GM21619 (cell line): ENCODE results near the gene PLEKHG4.

Experiments used
- ATAC-seq: cut with Tn5 transposase; IDR thresholded peaks from one replicate; pipeline ENCODE4 v1.9.1; 2021; ENCODE audit not compliant: unreplicated experiment

PLEKHG4 gene

DNA sequence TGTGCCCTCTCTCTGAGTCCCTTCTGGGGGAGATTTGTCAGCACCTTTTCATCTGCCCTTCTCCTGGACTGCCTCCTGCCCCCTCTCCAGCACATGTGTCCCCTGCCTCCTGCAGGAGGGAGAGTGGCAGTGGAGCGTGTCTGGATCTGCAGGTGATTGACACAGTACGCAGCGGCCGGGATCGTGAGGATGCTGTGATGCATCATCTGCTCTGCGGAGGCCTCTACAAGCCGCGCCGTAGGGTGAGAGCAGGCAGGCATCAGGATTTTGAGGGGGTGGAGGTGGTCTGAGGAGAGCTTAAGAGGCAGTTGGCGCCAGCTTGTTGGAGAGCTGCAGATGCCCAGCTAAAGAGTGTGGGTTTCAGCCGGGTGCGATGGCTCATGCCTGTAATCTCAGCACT lies 19.6 kb upstream of the PLEKHG4 start:
- ATAC-seq: no peak

DNA sequence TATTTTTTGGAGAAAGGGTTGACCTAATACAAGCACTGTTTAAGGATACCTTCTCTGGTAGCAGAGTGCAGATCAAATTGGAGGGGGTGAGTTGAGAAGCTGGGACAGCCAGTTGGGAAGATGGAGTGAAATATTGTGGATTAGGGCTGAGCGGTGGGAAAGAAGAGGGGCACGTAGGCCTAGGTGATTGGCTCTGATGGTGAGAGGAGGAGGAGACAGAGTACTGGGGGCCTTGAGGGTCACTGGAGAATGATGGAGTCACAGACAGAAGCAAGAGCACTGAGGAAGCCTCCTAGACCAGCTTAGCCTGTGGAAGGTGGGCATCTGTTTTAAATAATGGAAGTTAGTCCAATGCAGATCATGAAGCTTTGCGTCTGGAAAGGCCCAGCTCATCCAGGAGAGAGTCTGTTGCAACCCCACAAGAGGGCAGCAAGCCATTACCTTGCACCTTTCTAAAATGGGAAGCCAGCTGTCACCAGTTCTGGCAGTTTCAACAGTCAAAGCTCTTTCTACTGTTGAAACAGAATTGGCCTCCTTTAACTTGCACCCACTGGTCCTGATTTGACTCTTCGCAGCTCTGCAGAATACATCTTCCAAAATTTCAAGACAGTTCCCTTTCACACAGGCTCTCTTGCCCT lies 18.8 kb upstream of the PLEKHG4 start:
- peak; percentile 51 for ATAC-seq

DNA sequence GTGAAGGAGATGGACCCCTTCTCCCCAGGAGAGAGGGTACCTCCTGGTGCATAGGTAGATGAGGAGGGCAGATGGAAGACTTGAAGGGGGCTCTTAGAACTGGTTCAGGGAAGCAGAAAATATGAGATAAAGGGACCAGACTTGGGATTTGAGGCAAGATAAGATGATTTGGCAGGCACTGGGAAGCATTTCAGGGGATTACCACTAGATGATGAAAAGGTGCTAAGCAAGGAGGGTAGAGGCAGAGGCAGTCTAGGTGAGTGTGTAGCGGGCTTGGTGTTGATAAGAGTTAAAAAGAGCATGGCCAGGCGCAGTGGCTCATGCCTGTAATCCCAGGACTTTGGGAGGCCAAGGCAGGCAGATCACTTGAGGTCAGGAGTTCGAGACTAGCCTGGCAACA lies 16.1 kb upstream of the PLEKHG4 start:
- ATAC-seq: no peak

DNA sequence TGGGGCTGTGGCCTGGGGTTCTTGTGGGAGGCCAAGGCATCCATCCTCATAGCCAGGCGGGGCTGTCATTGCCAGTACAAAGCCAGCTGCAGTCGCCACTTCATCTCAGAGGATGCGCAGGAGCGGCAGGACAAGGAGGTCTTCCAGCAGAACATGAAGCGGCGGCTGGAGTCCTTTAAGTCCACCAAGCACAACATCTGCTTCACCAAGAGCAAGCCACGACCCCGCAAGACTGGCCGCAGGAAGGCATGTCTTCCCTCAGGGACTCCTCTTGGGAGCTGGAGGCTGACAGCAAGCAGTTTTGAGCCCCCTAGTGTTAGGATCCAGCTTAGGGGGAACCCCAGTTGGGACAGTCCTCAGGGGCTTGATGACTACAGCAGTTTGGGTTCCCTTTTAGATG lies 15.1 kb upstream of the PLEKHG4 start:
- no peak for ATAC-seq

DNA sequence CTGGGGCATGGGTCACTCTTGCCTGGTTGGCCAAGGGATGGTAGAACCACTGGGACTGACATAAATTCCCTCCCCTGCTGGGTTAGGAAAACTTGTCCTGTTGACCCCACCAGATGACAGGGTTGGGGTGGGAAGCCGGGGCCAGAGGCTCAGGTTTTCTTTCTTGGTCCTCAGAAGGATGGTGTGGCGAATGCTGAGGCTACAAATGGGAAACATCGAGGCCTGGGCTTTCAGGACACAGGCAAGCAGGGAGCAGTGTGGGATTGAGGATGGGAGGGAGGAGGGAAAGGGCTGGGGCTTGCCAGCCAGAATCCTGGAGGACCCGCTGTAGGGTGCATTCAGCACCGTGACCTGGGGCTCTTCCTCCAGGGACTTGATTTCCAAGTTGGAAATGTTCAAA lies 14.5 kb upstream of the PLEKHG4 start:
- no peak for ATAC-seq

DNA sequence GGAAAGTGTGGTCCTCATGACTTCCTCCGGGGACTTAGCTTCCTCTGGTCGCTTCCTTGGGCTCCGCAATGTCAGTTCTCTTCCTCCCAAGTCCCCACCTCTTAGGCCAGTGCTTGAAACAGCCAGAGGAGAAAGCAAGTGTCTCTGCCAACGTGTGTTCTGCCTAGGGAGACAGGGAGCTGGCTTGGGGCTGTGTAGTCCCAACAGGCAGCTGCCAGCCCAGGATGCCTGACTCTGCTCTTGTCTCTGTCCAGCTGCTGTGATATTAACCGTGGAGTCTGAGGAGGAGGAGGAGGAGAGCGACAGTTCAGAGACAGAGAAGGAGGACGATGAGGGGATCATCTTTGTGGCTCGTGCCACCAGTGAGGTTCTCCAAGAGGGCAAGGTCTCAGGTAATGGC lies 13.5 kb upstream of the PLEKHG4 start:
- ATAC-seq: no peak

DNA sequence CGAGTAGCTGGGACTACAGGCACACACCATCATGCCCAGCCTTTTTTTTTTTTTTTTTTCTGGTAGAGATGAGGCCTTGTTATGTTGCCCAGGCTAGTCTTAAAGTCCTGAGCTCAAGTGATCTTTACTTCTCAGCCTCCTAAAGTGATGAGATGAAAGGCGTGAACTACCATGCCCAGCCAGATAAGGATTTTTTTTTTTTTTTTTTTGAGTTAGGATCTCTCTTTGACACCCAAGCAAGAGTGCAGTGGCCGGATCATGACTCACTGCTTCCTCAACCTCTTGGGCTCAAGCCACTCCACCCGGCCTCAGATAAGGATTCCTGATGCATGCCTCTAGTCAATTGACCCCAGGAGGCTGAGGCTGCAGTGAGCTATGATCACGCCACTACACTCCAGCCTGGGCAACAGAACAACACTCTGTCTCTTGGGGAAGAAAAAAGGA lies 11.2 kb upstream of the PLEKHG4 start:
- no peak for ATAC-seq

DNA sequence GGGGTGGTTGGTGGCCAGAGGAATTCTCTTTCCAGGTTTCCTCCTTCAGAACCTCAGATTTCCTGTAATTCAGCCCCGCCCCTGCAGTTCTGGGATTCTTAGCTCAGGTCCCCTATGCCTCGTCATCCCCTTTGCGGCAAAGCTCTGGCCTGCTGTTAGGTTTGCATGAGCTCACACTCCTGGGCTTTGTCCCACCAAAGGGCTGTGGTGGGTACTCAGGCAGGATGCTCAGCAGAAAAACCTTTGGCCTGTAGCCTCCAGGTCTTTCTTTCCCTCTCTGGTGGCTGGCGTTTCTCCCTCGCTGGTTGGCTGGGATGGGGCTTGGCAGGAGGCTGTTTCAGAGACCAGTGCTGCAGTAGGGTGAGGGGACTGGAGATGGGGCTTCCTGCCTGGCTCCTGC lies 9.6 kb upstream of the PLEKHG4 start:
- ATAC-seq: no peak

DNA sequence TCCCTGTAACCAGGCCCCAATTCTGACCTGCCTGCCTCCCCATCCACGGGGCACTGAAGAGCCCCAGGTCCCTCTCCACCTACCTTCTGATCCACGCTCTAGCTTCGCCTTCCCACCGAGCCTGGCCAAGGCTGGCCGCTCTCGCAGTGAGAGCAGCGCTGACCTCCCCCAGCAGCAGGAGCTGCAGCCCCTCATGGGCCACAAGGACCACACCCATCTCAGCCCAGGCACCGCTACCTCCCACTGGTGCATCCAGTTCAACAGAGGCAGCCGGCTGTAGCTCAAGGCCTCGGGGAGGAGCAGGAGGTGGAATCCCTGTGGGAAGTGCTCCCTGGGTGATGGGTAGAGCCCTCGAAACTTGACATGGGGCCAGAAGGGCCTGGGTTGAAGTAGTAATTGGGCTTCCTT lies 8.4 kb upstream of the PLEKHG4 start:
- no peak for ATAC-seq

DNA sequence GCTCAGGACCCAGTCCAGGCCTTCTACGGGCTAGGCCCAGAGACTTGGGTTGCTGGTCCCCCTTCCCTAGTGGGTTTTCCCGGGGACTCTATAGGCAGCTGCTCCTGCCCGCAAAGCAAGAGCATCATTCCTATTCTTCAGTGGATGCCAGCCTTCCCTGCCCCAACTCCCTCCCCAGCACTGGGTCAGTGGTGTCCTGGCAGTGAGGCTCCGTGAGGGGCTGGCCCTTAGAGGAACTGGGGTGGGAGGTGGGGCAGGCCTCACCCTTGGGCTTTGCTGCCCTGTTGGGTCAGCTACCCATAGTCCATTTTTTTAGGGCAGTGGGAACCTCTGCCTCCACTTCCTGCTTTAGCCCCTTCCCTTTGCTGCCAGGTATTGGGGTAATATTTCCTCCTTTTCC lies 7.9 kb upstream of the PLEKHG4 start:
- ATAC-seq: no peak

DNA sequence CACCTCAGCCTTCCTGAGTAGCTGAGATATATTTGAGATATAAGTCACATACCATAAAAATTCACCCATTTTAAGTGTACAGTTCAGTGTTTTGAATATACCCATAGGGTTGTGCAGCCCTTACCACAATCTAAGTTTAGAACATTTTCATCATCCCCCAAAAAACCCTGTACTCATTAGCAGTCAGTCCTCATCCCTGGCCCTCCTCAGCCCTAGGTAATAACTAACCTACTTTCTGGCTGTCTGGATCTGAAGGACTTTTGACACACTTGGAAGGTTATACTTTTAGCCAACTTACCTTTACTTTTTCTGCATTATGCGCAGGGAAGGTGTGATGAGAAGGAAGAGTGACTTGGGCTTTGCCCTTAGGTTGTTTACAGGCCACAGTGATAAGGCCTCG lies 4.0 kb upstream of the PLEKHG4 start:
- no peak for ATAC-seq

DNA sequence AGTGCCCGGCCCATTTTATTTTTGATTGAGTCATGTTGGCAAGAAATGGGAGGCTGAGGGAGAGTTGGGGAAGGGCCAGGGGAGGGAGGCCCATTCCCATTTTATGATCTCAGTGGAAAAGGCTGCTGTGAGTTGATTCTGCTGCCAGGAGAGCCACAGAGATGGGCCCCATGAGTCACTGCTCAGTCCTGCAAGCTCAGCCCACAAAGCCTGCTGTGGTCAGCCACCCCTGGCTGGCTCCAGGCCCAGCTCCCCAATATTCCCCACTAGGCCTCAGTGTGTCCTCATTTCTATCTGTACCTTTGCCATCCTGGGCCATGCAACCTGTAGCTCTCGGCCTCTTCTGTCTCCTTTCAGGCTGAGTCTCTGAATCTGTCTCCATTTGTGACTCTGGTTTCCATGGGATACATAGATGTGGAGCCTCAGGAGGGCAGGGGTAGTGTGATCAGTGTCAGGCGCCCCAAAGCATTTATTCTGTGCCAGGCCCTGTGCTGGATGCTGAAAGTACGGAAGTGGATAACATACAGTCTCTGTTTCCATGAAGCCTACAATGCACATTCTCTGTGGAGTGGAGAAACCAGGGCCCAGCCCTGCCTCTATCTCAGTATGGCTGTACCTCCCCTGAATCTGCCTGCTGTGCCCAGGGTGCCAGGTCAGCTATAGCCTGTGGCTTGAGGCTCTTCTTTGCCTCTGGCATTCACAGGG lies 1.9 kb upstream of the PLEKHG4 start:
- no peak for ATAC-seq

DNA sequence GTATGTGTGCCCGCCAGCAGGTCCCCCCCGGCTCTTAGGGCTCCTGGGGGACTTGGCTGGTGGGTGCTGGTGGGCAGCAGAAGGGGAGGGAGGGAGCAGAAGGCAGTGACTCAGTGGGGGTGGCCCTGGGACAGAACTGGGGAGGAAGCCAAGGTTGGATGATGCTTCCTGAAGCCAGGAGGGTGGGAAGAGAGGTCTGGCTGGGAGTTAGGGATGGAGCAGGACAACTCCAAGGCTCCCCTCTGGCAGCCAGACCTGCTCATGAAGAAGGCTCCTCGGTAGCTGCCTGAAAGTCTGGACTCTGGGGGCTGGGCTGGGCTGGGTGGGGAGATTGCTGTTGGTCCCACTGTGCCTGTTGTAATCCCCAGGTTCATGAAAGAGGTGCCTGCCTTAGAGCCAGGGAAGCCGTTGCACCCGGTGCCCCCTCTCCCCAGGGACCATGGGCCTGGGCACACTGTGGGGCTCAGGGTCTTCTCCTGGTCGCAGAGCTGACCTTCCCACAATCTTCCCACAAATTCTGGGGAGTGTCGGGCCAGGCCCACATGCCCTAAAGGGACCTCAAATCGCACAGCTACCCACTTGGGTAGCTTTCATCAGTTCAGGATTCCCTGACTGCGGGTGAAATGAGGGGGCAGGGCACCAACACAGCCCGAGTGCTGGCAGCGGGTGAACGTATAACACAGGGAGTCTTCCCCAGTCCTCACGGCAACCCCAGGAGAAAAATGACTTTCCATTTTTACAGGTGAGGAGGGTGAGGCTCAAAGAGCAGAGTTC lies 1.1 kb upstream of the PLEKHG4 start:
- no peak for ATAC-seq

DNA sequence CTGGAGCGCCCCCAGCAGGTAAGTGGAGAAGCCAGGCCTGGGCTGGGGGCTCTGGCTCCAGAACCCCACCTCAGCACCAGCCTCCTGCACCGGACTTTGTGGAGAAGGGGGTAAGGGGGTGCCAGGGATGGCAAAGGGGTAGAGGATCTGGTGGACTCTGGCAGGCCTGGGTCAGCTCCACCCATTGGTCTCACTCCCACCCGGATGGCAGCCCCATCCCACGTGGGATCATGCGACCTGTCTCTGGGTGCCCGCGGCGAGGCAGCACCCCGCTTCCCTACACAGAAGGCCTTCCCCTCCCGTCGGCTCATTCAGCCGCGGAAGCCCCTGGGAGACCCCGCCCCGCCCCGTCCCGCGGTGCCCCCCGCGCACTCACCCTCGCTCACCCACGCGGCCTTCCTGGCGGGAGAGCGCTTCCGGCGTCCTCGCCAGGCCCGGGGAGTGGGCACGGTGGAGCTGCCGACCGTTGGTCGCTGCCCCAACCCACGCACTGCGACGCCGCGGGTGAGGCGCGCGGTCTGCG lies 498 bp upstream of the PLEKHG4 start:
- peak; percentile 39 for ATAC-seq

DNA sequence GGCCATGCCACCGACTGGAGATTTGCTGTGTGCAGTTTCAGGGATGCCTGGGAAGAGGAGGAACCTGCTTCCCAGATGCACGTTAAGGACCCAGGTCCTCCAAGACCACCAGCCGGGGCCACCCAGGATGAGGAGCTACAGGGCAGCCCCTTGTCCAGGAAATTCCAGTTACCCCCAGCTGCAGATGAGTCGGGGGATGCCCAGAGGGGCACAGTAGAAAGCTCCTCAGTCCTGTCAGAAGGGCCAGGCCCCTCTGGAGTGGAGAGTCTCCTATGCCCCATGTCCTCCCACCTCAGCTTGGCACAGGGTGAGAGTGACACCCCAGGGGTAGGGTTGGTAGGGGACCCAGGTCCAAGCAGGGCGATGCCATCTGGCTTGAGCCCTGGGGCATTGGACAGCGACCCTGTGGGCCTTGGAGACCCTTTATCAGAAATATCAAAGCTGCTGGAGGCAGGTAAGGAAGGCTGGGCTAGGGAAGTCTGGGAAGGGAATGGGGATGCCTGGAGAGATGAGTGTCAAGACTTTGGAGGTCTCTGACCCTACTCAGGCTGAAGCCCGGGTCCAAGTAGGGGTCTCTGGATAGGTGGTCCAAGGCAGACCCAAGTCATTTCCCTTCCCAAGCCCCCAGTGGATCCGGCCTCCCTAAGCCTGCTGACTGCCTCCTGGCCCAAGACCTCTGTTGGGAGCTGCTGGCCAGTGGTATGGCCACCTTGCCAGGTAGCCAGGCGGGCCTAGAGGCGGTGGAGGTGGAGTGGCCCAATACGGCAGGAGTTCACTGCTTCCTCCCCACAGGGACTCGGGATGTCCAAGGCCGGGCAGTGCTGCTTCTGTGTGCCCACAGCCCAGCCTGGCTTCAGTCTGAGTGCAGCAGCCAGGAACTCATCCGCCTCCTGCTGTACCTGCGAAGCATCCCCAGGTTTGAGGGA lies 1.0 kb downstream of the PLEKHG4 start:
- ATAC-seq: no peak

DNA sequence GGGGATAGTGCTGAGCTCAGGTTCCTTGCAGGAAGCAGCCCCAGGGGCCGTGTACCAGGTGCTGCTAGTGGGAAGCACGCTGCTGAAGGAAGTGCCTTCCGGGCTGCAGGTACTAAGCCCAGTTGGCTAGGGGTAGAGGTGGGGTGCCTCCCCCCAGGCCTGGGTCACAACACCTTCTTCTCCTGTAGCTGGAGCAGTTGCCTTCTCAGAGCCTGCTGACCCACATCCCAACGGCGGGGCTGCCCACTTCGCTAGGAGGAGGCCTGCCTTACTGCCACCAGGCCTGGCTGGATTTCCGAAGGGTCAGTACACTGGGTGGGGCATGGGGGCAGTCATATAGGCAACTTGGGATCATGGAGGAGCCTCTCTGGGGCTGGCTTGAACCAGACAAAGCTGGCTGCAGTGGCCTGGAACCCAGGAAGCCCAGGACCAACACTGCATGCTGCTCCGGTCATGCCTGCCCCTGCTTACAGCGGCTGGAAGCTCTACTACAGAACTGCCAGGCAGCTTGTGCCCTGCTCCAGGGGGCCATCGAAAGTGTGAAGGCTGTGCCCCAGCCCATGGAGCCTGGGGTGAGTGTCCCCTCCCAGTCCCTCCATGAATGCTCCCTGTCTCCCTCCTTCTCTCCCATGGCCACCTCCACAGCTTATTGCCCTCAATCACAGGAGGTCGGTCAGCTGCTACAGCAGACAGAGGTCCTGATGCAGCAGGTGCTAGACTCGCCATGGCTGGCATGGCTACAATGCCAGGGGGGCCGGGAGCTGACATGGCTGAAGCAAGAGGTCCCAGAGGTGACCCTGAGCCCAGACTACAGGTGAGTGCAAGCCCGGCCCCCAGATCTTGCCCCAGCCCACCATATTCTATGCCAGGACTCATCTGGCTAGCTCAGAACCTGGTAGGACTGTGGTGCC lies 2.5 kb downstream of the PLEKHG4 start:
- no peak for ATAC-seq

DNA sequence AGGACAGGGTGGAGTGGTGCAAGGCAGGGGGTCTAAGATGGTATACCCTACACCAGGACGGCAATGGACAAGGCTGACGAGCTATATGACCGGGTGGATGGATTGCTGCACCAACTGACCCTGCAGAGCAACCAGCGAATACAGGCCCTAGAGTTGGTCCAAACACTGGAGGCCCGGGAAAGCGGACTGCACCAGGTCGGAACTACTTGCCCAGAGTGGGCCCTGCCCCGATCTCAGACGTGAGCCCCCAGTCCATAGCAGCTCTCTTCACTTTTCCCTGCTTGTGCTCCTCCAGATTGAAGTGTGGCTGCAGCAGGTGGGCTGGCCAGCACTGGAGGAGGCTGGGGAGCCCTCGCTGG lies 3.1 kb downstream of the PLEKHG4 start:
- ATAC-seq: no peak

DNA sequence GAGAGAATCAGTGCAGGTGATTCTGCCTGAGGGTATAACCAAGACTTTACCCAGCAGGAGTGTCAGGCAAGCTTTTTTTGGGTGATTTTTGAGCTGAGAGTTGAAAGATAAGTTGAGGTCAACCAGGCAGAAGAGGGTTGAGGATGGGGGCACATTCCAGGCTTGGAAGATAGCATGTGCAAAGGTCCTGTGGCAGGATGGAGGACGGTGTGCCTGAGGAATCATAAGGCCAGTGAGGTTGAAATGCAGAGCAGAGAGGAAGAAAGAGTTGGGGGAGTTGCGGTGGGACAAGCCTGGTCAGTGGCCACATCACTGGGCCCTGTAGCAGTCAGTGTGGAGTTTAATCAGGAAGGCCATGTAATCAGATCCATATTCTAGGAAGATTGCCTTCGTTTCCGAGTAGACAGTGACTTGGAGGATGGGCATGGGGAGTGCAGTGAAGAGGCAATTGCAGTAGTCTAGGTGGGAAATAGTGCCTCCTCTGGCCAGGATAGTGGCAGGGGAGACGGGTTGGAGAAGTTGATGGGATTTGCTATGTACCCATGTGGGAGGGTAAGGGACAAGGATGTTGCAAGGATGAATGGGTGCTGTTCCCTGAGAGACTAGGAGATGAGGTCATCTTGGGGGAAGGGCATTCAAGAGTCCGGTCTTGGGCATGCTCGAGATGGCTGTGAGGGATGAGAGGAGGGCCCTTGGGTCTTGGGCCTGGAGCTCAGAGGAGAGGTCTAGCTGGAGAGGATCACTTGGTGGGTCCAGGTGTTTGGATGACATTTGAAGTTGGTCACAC lies 3.9 kb downstream of the PLEKHG4 start:
- ATAC-seq: no peak
